ENCODE measurements around the gene CBARP.
A peak's percentile ranks its signal among the peaks of the same experiment; 100 is the strongest.
"Not testable (repeated sequence)": the region's sequence is repeated elsewhere in the genome, so short reads cannot be mapped to it uniquely, and the experiment has no call there.

Gene CBARP

DNA sequence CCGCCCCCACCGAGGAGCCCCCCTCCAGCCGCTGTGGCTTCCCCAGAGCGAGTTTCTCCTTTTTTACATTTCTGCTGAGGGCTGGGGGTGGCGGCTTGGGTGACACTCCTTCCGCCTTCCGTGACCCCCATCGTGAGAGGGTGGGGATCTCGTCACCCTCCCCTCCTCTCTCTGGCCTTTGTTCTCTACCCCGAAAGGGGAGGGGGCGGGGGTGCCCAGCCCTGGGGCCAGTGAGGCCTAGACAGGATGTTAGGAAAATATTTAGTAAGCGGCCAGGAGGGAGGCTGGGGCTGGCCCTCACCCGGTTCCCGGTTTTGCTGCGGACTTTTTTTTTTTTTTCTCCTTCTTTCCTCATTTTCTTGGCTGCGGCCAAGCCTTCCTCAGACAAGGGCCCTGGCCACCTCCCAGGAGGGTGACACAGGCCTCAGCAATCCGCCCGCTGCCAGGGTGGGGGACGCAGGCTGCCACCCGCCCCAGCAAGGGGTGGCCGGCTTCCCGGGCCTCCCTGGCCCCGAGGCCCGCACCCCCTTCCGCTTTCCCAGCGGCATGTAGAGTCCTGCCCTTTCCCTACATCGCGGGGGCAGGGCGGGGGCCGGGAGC, 14.5 kb upstream of the CBARP start:
- peak; percentile 44 for DNase-seq (ENCODE audit: low spot score)

- peak; percentile 38 for DNase-seq (ENCODE audit: low spot score)
These were observed 13.8 kb upstream of the CBARP start for GRCh38 chr19:1251330-1252220.

GRCh38 chr19:1250437-1251260, 12.8 kb upstream of the CBARP start:
- peak; percentile 57 for DNase-seq (ENCODE audit: low spot score)

DNA sequence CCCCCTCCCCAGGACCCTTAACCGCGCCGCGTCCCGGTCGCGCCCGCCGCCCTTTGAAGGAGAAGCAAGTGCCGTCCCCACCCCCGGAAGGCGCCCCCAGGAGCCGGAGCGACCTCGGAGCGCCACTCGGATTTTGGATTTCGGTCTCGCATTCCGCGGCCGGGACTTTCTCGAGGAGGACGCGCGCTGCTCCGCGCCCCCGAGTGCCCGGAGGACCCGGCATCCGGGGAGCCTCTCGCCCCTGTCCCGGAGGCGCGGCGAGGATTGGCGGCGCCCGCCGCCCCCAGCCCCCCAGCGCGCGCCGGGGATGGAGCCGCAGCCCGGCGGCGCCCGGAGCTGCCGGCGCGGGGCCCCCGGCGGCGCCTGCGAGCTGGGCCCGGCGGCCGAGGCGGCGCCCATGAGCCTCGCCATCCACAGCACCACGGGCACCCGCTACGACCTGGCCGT, 12.2 kb upstream of the CBARP start:
- no peak for DNase-seq (ENCODE audit: low spot score)

GRCh38 chr19:1249298-1249989, 11.6 kb upstream of the CBARP start:
- DNase-seq (ENCODE audit: low spot score), result peak; percentile 95

- peak; percentile 74 for DNase-seq (ENCODE audit: low spot score)
These were observed 11.0 kb upstream of the CBARP start for GRCh38 chr19:1248786-1249297.

- DNase-seq (ENCODE audit: low spot score), result peak; percentile 69
These were observed 10.5 kb upstream of the CBARP start, which contains the start of gene MIDN for GRCh38 chr19:1248139-1248785. Gene MIDN, plus strand, starts transcription at chr19:1248583. Its CDS starts 1,714 bp downstream, at chr19:1250297.

DNA sequence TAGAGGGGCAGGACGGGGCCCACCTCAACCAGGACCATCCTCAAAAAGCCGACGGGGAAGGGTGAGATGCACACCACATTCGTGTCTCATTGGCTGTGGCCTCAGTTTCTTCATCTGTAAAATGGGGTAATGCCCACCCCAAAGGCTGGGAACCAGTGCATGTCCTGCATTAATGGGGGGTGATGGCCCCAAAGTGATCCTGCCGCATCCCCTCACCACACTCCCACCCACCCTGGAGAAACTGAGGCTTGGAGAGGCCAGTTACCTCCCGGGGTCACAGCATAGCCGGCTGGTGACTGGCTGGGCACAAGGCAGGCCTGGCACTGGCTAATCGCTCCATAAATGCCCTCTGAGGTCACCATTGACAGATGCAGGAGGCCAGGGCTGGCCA, 9.9 kb upstream of the CBARP start:
- no peak for DNase-seq (ENCODE audit: low spot score)

GRCh38 chr19:1246265-1247087, 8.7 kb upstream of the CBARP start:
- DNase-seq (ENCODE audit: low spot score), result not testable (repeated sequence)

GRCh38 chr19:1245494-1246264, 7.9 kb upstream of the CBARP start:
- no peak for DNase-seq (ENCODE audit: low spot score)

GRCh38 chr19:1244693-1245451, 7.1 kb upstream of the CBARP start:
- no peak for DNase-seq (ENCODE audit: low spot score)

DNA sequence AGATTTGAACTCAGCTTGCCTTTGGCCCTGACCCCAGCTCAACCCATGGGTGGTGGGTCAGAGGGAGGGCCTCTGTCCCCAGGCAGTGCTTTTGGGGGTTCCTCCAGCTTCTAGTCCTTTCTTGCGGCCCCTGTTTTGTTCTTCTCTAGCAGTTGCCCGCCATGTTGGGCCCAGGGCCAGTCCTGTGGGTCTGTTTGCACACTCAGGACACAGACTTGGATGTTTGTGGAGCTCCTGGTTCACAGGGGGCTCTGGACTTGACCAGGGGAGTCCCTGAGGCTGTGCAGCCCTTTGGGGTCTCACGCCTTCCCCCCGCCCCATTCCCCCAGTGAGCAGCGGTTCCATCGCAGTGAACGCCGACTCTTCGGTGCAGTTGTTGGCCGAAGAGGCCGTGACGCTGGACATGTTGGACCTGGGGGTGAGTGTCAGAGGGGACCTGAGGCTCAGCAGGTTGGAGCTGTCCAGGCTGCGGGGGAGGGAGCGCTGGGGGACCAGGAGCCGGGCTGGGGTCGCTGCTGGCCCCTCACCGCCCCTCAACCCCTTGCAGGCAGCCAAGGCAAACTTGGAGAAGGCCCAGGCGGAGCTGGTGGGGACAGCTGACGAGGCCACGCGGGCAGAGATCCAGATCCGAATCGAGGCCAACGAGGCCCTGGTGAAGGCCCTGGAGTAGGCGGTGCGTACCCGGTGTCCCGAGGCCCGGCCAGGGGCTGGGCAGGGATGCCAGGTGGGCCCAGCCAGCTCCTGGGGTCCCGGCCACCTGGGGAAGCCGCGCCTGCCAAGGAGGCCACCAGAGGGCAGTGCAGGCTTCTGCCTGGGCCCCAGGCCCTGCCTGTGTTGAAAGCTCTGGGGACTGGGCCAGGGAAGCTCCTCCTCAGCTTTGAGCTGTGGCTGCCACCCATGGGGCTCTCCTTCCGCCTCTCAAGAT, 6.2 kb upstream of the CBARP start:
- DNase-seq (ENCODE audit: low spot score), result peak; percentile 89

GRCh38 chr19:1241417-1242095, 3.8 kb upstream of the CBARP start, which contains the start of gene ATP5F1D:
Gene ATP5F1D, plus strand, starts transcription at chr19:1241751. Its CDS starts 100 bp downstream, at chr19:1241851.
- peak; percentile 93 for DNase-seq (ENCODE audit: low spot score)

GRCh38 chr19:1240925-1241324, 3.1 kb upstream of the CBARP start:
- DNase-seq (ENCODE audit: low spot score), result no peak

- peak; percentile 97 for DNase-seq (ENCODE audit: low spot score)
These were observed 2.3 kb upstream of the CBARP start for GRCh38 chr19:1239796-1240737.

GRCh38 chr19:1239420-1239795, 1.6 kb upstream of the CBARP start:
- no peak for DNase-seq (ENCODE audit: low spot score)
